H9 (cell line): ENCODE results near the gene LTBP4. TPM values are rescaled to one million over a fixed set of nuclear protein-coding genes. Genes with fewer than 3 reads are reported as not detected.
A peak's percentile ranks its signal among the peaks of the same experiment; 100 is the strongest.

ENCODE experiments used
- DNase-seq: peaks from one replicate; pipeline ENCODE4 v3.0.0-alpha.2; 2017
- H2AFZ ChIP-seq: one replicate; pipeline ENCODE4 v1.6.1; 2013; ENCODE audit warnings: mild to moderate bottlenecking, low read length, control low read depth, moderate library complexity
- H2AK5ac ChIP-seq: 2 replicates; pipeline ENCODE4 v1.6.1; 2013; ENCODE audit warnings: low read length, control low read depth, mixed read lengths; ENCODE audit not compliant: insufficient read length
- H2BK120ac ChIP-seq: one replicate; pipeline ENCODE4 v1.6.1; 2013; ENCODE audit warnings: low read depth, mild to moderate bottlenecking, low read length, control low read depth, inconsistent platforms; ENCODE audit not compliant: poor library complexity, severe bottlenecking
- H2BK12ac ChIP-seq: 2 replicates; pipeline ENCODE4 v1.6.1; 2013; ENCODE audit warnings: low read length, control low read depth, mixed read lengths, low read depth; ENCODE audit not compliant: insufficient read length
- H2BK15ac ChIP-seq: 2 replicates; pipeline ENCODE4 v1.6.1; 2013; ENCODE audit warnings: low read depth, low read length, control low read depth
- H2BK20ac ChIP-seq: one replicate; pipeline ENCODE4 v1.6.1; 2013; ENCODE audit warnings: low read depth, mild to moderate bottlenecking, low read length, control low read depth, inconsistent platforms; ENCODE audit not compliant: poor library complexity, severe bottlenecking
- H2BK5ac ChIP-seq: 2 replicates; pipeline ENCODE4 v1.6.1; 2013; ENCODE audit warnings: low read length, control low read depth, mixed read lengths; ENCODE audit not compliant: insufficient read length
- H3K14ac ChIP-seq: 2 replicates; pipeline ENCODE4 v1.6.1; 2013; ENCODE audit warnings: low read length, control low read depth; ENCODE audit not compliant: insufficient read depth
- H3K18ac ChIP-seq: 2 replicates; pipeline ENCODE4 v1.6.1; 2013; ENCODE audit warnings: low read depth, mild to moderate bottlenecking, mixed read lengths, low read length, control low read depth; ENCODE audit not compliant: insufficient read length
- H3K23ac ChIP-seq: 2 replicates; pipeline ENCODE4 v1.6.1; 2013; ENCODE audit warnings: low read length, control low read depth, mixed read lengths, low read depth; ENCODE audit not compliant: insufficient read length
- H3K23me2 ChIP-seq: 2 replicates; pipeline ENCODE4 v1.6.1; 2013; ENCODE audit warnings: low read depth, mild to moderate bottlenecking, mixed read lengths, low read length, control low read depth; ENCODE audit not compliant: insufficient read length, poor library complexity, severe bottlenecking
- H3K27ac ChIP-seq: 2 replicates; pipeline ENCODE4 v1.5.1; 2013; ENCODE audit warnings: low read length, control low read depth, mixed read lengths, low read depth; ENCODE audit not compliant: insufficient read length
- H3K27me3 ChIP-seq: 2 replicates; pipeline ENCODE4 v1.6.1; 2013; ENCODE audit warnings: low read length, control low read depth, inconsistent platforms; ENCODE audit not compliant: insufficient read depth
- H3K4ac ChIP-seq: 2 replicates; pipeline ENCODE4 v1.6.1; 2013; ENCODE audit warnings: low read depth, mild to moderate bottlenecking, control low read depth, inconsistent platforms, low read length, moderate library complexity
- H3K4me1 ChIP-seq: 2 replicates; pipeline ENCODE4 v1.6.1; 2013; ENCODE audit warnings: low read length, control low read depth, inconsistent platforms; ENCODE audit not compliant: insufficient read depth
- H3K4me2 ChIP-seq: 2 replicates; pipeline ENCODE4 v1.6.1; 2013; ENCODE audit warnings: low read length, control low read depth, mixed read lengths; ENCODE audit not compliant: insufficient read length, insufficient read depth
- H3K56ac ChIP-seq: 2 replicates; pipeline ENCODE4 v1.6.1; 2013; ENCODE audit warnings: low read depth, mild to moderate bottlenecking, mixed read lengths, low read length, control low read depth; ENCODE audit not compliant: insufficient read length
- H3K79me1 ChIP-seq: 2 replicates; pipeline ENCODE4 v1.6.1; 2013; ENCODE audit warnings: low read depth, mild to moderate bottlenecking, moderate library complexity, low read length, control low read depth, inconsistent platforms; ENCODE audit not compliant: insufficient read depth, poor library complexity, severe bottlenecking
- H3K79me2 ChIP-seq: 2 replicates; pipeline ENCODE4 v1.6.1; 2013; ENCODE audit warnings: low read length, control low read depth, inconsistent platforms; ENCODE audit not compliant: insufficient read depth
- H3K9ac ChIP-seq: 2 replicates; pipeline ENCODE4 v1.6.1; 2013; ENCODE audit warnings: low read length, control low read depth, mixed read lengths; ENCODE audit not compliant: insufficient read length; ENCODE audit errors: extremely low read depth
- H3K9me3 ChIP-seq: one replicate; pipeline ENCODE4 v1.6.1; 2013; ENCODE audit warnings: low read depth, low read length, inconsistent platforms; ENCODE audit not compliant: control insufficient read depth
- H3T11ph ChIP-seq: one replicate; pipeline ENCODE4 v1.6.1; 2013; ENCODE audit warnings: mild to moderate bottlenecking, low read length, control low read depth, inconsistent platforms
- H4K20me1 ChIP-seq: one replicate; pipeline ENCODE4 v1.6.1; 2013; ENCODE audit not compliant: control insufficient read depth, insufficient read length, insufficient read depth
- H4K5ac ChIP-seq: 2 replicates; pipeline ENCODE4 v1.6.1; 2013; ENCODE audit warnings: low read depth, mild to moderate bottlenecking, mixed read lengths, low read length, control low read depth; ENCODE audit not compliant: insufficient read length
- H4K8ac ChIP-seq: replicated peaks from 2 replicates; pipeline ENCODE4 v1.6.1; 2013; ENCODE audit warnings: low read length, control low read depth, mixed read lengths, low read depth; ENCODE audit not compliant: insufficient read length
- H4K91ac ChIP-seq: 2 replicates; pipeline ENCODE4 v1.6.1; 2013; ENCODE audit warnings: low read depth, mild to moderate bottlenecking, moderate library complexity, mixed read lengths, low read length, control low read depth; ENCODE audit not compliant: insufficient read length
- H3K27ac Mint-ChIP-seq, 3 experiments: 2 replicates in 2 of 3; 3 replicates in 1 of 3; pipeline ENCODE4 v1.8.0; 2020 to 2021; ENCODE audit warnings: mixed read lengths in 3 of 3, mild to moderate bottlenecking in 1 of 3, moderate library complexity in 1 of 3
- H3K27me3 Mint-ChIP-seq: 2 replicates; pipeline ENCODE4 v1.8.0; 2021; ENCODE audit warnings: low read depth, mild to moderate bottlenecking, moderate library complexity, mixed read lengths
- H3K36me3 Mint-ChIP-seq, 3 experiments: 2 replicates in 2 of 3; 3 replicates in 1 of 3; pipeline ENCODE4 v1.8.0; 2020 to 2021; ENCODE audit warnings: low read depth in 3 of 3, mixed read lengths in 3 of 3; ENCODE audit not compliant: insufficient read depth in 1 of 3
- H3K4me1 Mint-ChIP-seq, 2 experiments: 2 replicates each; pipeline ENCODE4 v1.8.0; 2020; ENCODE audit warnings: mixed read lengths in 2 of 2
- H3K4me3 Mint-ChIP-seq, 2 experiments: 2 replicates in 1 of 2; 3 replicates in 1 of 2; pipeline ENCODE4 v1.8.0; 2020 to 2021; ENCODE audit warnings: mild to moderate bottlenecking in 2 of 2, mixed read lengths in 2 of 2, moderate library complexity in 1 of 2
- H3K9me3 Mint-ChIP-seq, 2 experiments: 2 replicates in 1 of 2; 3 replicates in 1 of 2; pipeline ENCODE4 v1.8.0; 2020; ENCODE audit warnings: mild to moderate bottlenecking in 2 of 2, mixed read lengths in 2 of 2, moderate library complexity in 1 of 2
- WGBS: extraction: QIAGEN DNeasy Blood & Tissue Kit; methylation state at CpG from one replicate; pipeline ENCODE4 v1.1.7; 2013; ENCODE audit warnings: missing lambda C conversion rate, low lambda C conversion rate, mixed read lengths; ENCODE audit not compliant: insufficient read length; ENCODE audit errors: extremely low coverage; 5-methylcytosine and 5-hydroxymethylcytosine counted together
- total RNA-seq: library from RNA; stranded (reverse); gene quantifications from 2 replicates; pipeline ENCODE4 v1.2.1, GENCODE V29; 2021
- TF ChIP-seq, protein P1 (sequence below): fragments of 200-600 bp; sonication (generic); conservative IDR thresholded peaks from 3 replicates; pipeline ENCODE4 v1.8.0; 2021; ENCODE audit warnings: antibody characterized with exemption, mild to moderate bottlenecking

The LTBP4 gene
- total RNA-seq, 1 experiment from 2014 or later, result 129 TPM

DNA sequence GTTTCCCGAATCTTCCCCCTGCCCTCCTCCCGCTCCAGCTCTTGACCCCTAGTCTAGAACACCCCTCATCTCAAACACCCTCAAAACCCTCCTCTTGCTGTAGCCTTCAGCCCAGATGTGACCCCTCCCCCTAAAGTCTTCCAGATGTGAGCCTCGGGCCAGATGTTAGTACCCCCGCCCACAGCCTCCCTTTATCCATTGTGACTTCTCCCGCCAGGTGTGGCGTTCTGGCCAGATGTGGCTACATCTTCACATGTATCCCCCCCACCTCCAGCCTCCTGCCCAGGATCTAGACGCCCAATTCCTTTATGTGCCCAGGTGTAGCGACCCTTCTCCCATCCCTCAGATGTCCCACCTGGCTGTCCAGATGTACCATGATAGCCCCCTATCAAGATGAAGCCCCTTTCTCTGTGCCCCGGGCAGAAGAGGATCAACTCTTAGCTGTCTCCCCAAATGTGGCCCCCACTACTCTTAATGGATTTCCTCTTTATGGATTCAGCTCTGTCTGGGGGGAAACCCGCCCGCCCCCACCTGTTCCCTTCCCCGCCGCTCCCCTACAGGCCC lies 517 bp upstream of the LTBP4 start:
- H3K4me3 Mint-ChIP-seq, result peak overlapping the region; percentile 56 to 74
- H3K27me3 ChIP-seq, result peaks cover 10% of the 10 kb centered on the region; the same call in 1 of the 2 replicates
- DNase-seq, result peak; percentile 33

More for the DNA sequence above, 517 bp upstream of the LTBP4 start:
- no peak overlapping the region for H3K4ac ChIP-seq
- peaks cover 19% of the 10 kb centered on the region for H3K23me2 ChIP-seq
- no peak overlapping the region for H2BK15ac ChIP-seq
- peaks cover 33 to 53% of the 10 kb centered on the region in 2 experiments for H3K4me1 Mint-ChIP-seq
- H3K79me1 ChIP-seq, result no peaks in the 10 kb centered on the region
- no peak overlapping the region for H3K18ac ChIP-seq
- no peak overlapping the region for H2BK20ac ChIP-seq
- no peak overlapping the region for H2AK5ac ChIP-seq
- H3K36me3 Mint-ChIP-seq, result peaks cover 0 to 3% (median 0%) of the 10 kb centered on the region in 3 experiments; a peak in 2 of 7 replicates
- H2AFZ ChIP-seq, result no peak overlapping the region
- no peak overlapping the region for H3K27ac ChIP-seq
- no peak overlapping the region for H3K9ac ChIP-seq
- H3K9me3 Mint-ChIP-seq, result no peaks in the 10 kb centered on the region; a peak in 1 of 5 replicates
- no peak overlapping the region for H3K14ac ChIP-seq
- H3K23ac ChIP-seq, result no peak overlapping the region
- no CpG with 5 or more reads among the region's 13 CpGs for WGBS
- H3K27ac Mint-ChIP-seq, result no peak overlapping the region; a peak in 1 of 7 replicates
- TF ChIP-seq, protein P1, sequence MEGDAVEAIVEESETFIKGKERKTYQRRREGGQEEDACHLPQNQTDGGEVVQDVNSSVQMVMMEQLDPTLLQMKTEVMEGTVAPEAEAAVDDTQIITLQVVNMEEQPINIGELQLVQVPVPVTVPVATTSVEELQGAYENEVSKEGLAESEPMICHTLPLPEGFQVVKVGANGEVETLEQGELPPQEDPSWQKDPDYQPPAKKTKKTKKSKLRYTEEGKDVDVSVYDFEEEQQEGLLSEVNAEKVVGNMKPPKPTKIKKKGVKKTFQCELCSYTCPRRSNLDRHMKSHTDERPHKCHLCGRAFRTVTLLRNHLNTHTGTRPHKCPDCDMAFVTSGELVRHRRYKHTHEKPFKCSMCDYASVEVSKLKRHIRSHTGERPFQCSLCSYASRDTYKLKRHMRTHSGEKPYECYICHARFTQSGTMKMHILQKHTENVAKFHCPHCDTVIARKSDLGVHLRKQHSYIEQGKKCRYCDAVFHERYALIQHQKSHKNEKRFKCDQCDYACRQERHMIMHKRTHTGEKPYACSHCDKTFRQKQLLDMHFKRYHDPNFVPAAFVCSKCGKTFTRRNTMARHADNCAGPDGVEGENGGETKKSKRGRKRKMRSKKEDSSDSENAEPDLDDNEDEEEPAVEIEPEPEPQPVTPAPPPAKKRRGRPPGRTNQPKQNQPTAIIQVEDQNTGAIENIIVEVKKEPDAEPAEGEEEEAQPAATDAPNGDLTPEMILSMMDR, result no peak
- peak overlapping the region; percentile 6 for H3K4me2 ChIP-seq
- H3K79me2 ChIP-seq, result no peaks in the 10 kb centered on the region
- no peak overlapping the region for H4K91ac ChIP-seq
- H2BK120ac ChIP-seq, result no peak overlapping the region
- no peak overlapping the region for H2BK12ac ChIP-seq
- no peak overlapping the region for H3K56ac ChIP-seq
- peaks cover 4% of the 10 kb centered on the region for H3K4me1 ChIP-seq
- no peaks in the 10 kb centered on the region for H4K20me1 ChIP-seq
- peaks cover 62% of the 10 kb centered on the region for H3K27me3 Mint-ChIP-seq
- no peak overlapping the region for H2BK5ac ChIP-seq
- no peak overlapping the region for H3T11ph ChIP-seq
- H4K5ac ChIP-seq, result no peak overlapping the region
- no peaks in the 10 kb centered on the region for H3K9me3 ChIP-seq
- no peak overlapping the region for H4K8ac ChIP-seq
